Activated gamma-delta T cell treated with Interleukin-2 at 50 U/mL for 16 hours (primary cell): ENCODE data around the gene NAGLU.
"Not testable (repeated sequence)": the region's sequence is repeated elsewhere in the genome, so short reads cannot be mapped to it uniquely, and the experiment has no call there.

ENCODE experiments used
- DNase-seq: peaks from one replicate; pipeline ENCODE4 v3.0.0-alpha.2; 2020

The NAGLU gene

GRCh38 chr17:42545755-42546505 lies 9.9 kb downstream of the NAGLU start:
- DNase-seq: not testable (repeated sequence)

- DNase-seq: no peak
These were observed 11.0 kb downstream of the NAGLU start for GRCh38 chr17:42547001-42547461.

- no peak for DNase-seq
These were observed 11.6 kb downstream of the NAGLU start for GRCh38 chr17:42547698-42548069.

DNA sequence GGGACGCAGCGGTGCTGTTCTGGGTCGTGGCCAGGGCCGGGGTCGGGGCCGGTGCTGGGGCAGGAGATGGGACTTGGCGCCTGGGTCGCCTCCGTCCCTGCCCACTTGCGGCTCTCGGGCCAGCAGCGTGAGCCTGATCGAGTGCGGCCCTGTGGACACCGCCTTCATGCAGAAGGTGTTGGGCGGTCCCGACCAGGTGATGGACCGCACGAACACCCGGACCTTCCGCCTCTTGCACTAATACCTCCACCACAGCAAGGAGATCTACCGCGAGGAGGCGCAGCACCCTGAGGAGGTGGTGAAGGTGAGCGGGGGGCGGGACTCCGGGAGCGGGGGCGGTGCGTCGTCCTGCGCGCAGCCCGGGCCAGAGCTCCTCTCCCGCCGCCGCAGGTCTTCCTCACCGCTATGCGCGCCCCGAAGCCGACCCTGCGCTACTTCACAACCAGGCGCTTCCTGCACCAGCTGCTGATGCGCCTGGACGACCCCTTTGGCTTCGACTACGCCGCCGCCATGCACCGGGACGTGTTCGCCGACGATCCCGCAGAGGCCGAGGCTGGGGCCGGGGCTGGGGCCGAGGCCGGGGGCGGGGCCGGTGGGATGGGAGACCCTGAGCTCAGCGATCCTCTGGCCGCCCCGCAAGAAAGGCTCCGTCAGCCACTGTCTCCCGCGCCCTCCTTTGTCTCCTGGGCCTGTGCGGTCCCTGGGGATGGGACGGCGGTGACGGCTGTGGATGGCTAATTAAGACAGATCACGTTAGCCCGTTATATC lies 12.2 kb downstream of the NAGLU start:
- DNase-seq: peak; percentile 81

- no peak for DNase-seq
These were observed 13.1 kb downstream of the NAGLU start for GRCh38 chr17:42548993-42549755.

GRCh38 chr17:42552736-42553135 lies 16.7 kb downstream of the NAGLU start, which contains the start of gene HSD17B1:
TSS of gene HSD17B1 (plus strand) at chr17:42552923. CDS start at chr17:42552934, 11 bp downstream.
- DNase-seq: not testable (repeated sequence)

- DNase-seq: no peak
These were observed 17.2 kb downstream of the NAGLU start for GRCh38 chr17:42553161-42553818.

- no peak for DNase-seq
These were observed 17.8 kb downstream of the NAGLU start for GRCh38 chr17:42553866-42554249.

GRCh38 chr17:42554250-42555121 lies 18.4 kb downstream of the NAGLU start:
- DNase-seq: peak; percentile 72

- DNase-seq: no peak
These were observed 19.1 kb downstream of the NAGLU start for GRCh38 chr17:42555122-42555622.

- not testable (repeated sequence) for DNase-seq
These were observed 20.0 kb downstream of the NAGLU start for GRCh38 chr17:42555961-42556617.

DNA sequence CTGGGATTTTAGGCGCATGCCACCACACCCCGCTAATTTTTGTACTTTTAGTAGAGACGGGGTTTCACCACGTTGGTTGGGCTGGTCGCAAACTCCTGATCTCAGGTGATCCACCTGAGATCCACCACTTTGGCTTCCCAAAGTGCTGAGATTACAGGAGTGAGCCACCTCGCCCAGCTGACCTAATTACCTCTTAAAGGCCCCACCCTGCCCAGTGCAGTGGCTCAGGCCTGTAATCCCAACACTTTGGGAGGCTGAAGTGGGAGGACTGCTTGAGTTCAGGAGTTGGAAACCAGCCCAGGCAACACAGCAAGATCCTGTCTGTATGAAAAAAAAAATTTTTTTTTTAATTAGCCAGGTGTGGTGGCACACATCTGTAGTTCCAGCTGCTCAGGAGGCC lies 23.0 kb downstream of the NAGLU start:
- no peak for DNase-seq

GRCh38 chr17:42560246-42560645 lies 24.2 kb downstream of the NAGLU start:
- DNase-seq: no peak

GRCh38 chr17:42561897-42562387 lies 25.9 kb downstream of the NAGLU start, which contains the start of gene COASY:
TSS of gene COASY (plus strand) at chr17:42562148. CDS start at chr17:42562623, 475 bp downstream.
- DNase-seq: peak; percentile 90

DNA sequence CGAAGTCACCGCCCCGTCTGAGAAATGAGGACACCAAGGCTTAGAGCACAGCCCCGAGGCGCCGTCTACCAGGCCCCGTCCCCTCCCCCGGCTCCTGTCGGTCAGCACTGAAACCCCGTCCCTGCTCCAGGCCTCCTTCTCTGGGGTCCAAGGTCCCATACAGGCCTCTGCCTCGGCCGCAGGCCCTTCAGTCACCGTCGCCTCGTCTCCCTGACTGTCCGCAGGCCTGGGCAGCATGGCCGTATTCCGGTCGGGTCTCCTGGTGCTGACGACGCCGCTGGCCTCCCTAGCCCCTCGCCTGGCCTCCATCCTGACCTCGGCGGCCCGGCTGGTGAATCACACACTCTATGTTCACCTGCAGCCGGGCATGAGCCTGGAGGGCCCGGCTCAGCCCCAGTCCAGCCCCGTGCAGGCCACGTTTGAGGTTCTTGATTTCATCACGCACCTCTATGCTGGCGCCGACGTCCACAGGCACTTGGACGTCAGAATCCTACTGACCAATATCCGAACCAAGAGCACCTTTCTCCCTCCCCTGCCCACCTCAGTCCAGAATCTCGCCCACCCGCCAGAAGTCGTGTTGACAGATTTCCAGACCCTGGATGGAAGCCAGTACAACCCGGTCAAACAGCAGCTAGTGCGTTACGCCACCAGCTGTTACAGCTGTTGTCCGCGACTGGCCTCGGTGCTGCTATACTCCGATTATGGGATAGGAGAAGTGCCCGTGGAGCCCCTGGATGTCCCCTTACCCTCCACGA lies 26.5 kb downstream of the NAGLU start:
- no peak for DNase-seq

DNA sequence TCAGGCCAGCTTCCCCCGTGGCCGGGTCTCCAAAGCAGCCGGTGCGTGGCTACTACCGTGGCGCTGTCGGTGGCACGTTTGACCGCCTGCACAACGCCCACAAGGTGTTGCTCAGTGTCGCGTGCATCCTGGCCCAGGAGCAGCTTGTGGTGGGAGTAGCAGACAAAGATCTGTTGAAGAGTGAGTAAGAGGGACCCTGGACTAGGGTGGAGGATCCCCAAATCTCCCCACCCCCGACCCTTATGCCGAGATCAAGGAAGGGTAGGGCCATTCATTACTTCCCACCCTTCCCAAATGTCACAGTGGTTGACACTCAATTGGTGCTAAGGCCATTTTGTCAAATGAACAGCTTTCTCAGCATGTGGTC lies 27.1 kb downstream of the NAGLU start:
- DNase-seq: no peak

DNA sequence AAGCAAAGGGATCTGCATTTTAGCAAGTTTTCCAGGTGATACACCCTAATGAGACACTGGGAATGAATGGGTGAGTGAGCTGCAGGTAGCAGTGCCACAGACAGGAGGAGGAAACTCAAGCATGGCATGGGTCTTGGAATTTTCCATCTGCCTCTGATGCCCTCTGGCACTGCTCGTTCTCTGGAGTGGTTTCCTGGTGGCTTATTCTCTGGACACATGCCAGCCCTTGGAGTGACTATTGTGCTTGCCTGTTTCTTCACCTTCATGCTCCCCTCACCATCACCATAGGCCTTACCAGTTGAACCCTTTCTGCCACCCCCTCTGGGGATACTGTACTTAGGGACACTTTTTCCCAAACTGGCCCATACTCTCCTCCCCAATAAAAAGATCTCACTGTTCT lies 27.5 kb downstream of the NAGLU start:
- no peak for DNase-seq

DNA sequence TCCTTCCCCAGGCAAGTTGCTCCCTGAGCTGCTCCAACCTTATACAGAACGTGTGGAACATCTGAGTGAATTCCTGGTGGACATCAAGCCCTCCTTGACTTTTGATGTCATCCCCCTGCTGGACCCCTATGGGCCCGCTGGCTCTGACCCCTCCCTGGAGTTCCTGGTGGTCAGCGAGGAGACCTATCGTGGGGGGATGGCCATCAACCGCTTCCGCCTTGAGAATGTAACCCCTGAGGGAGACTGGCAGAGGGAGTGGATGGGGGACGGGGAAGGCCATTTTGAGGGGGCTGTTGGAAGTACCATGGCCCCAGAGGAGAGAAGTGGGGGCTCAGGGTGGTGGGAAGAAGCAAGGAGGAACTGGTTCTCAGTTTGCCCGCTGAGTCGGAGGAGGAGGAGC lies 27.9 kb downstream of the NAGLU start:
- DNase-seq: no peak

DNA sequence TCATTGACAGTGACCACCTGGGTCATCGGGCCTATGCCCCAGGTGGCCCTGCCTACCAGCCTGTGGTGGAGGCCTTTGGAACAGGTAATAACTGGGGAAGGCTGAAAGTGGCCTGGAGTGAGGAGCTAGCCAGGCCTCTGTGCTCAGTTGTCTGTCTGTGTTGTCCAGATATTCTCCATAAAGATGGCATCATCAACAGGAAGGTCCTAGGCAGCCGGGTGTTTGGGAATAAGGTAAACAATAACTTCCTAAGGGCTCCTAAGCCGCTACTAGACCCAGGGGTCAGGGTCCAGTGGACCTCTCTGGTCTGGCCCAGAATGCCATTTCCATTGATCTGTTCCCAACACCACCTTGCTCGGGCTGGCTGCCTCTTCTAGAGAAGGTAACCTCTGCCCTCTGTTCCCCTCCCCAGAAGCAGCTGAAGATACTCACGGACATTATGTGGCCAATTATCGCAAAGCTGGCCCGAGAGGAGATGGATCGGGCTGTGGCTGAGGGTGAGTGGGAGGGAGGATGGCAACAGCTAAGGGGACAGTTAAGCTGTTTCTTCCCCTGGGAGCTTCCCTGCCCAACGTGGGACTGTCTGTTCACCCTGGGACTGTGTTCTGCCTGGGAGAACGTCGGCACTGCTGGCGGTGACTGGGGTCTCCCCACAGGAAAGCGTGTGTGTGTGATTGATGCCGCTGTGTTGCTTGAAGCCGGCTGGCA lies 28.9 kb downstream of the NAGLU start:
- no peak for DNase-seq
